HepG2 (cell line): ENCODE measurements around the gene CSNK1A1. TPM values are rescaled to one million over a fixed set of nuclear protein-coding genes. Genes with fewer than 3 reads are reported as not detected.

Source experiments
- ATAC-seq: fragments of 200-7000 bp; cut with Tn5 transposase; 3 replicates; pipeline ENCODE4 v1.9.1; 2020; ENCODE audit warnings: mild to moderate bottlenecking, moderate library complexity
- BruUV-seq: library from RNA; stranded (reverse); fragments of 400-500 nt; replicated peaks from 2 replicates; lab custom pipeline; 2021; lab: Mats Ljungman, UMichigan
- CTCF ChIA-PET: fragments of 300-600 bp; formaldehyde crosslinking; extraction: SDS; loops from one replicate; lab custom pipeline; 2021; ENCODE audit warnings: low total read pairs, inconsistent platforms, low intra/inter-chr PET ratio; lab: Yijun Ruan, JAX
- POLR2A ChIA-PET: fragments of 350-600 bp; sonication (Branson Sonifier 250); formaldehyde crosslinking; loops from one replicate; lab custom pipeline; 2020; ENCODE audit warnings: antibody characterized with exemption, inconsistent platforms; lab: Yijun Ruan, JAX
- DNase-seq: peaks from one replicate; pipeline ENCODE4 v3.0.0-alpha.2; 2015; ENCODE audit warnings: low spot score
- FAIRE-seq: peaks from 3 replicates; lab custom pipeline; 2011; peaks lifted over from hg19 to GRCh38; lab: Jason Lieb, UNC
- H2AFZ ChIP-seq: one replicate; pipeline ENCODE4 v1.6.1; 2011; ENCODE audit warnings: low read length, inconsistent platforms
- H3K27ac ChIP-seq: fragments of 300-600 bp; 3 replicates; pipeline ENCODE4 v1.8.0; 2011; ENCODE audit warnings: mixed run types, mild to moderate bottlenecking, mixed read lengths, low read length, inconsistent platforms; ENCODE audit not compliant: insufficient read depth; ENCODE audit errors: extremely low read length
- H3K27me3 ChIP-seq, 2 experiments: fragments of 200-600 bp in 1 of 2; 2 replicates in 1 of 2; 3 replicates in 1 of 2; pipeline versions ENCODE4 v1.6.0 to v1.8.0; 2011; ENCODE audit warnings: low read length in 2 of 2, mild to moderate bottlenecking in 2 of 2, moderate library complexity in 2 of 2, inconsistent platforms in 1 of 2; ENCODE audit not compliant: insufficient read depth in 2 of 2, control insufficient read depth in 1 of 2
- H3K36me3 ChIP-seq, 2 experiments: fragments of 200-600 bp in 1 of 2; replicated peaks in 1 of 2; 2 replicates in 1 of 2; 3 replicates in 1 of 2; pipeline versions ENCODE4 v1.5.1 to v1.8.0; 2011; ENCODE audit warnings: low read length in 2 of 2, inconsistent platforms in 1 of 2; ENCODE audit not compliant: insufficient read depth in 2 of 2, control insufficient read depth in 1 of 2
- H3K4me1 ChIP-seq: 2 replicates; pipeline ENCODE4 v1.5.1; 2012; ENCODE audit warnings: low read length, inconsistent platforms; ENCODE audit not compliant: insufficient read depth
- H3K4me2 ChIP-seq: 2 replicates; pipeline ENCODE4 v1.6.0; 2011; ENCODE audit warnings: low read depth, low read length, inconsistent platforms
- H3K4me3 ChIP-seq, 3 experiments: fragments of 200-600 bp in 1 of 3; sonication (generic), shearing (Covaris generic) in 1 of 3; replicated peaks in 1 of 3; 2 replicates each; pipeline ENCODE4 v1.5.1; 2011 to 2016; ENCODE audit warnings: low read length in 3 of 3, inconsistent platforms in 2 of 3, low read depth in 2 of 3, mild to moderate bottlenecking in 2 of 3, control low read depth in 1 of 3, mixed read lengths in 1 of 3; ENCODE audit not compliant: insufficient read depth in 1 of 3
- H3K79me2 ChIP-seq: one replicate; pipeline ENCODE4 v1.6.1; 2011; ENCODE audit warnings: low read length, inconsistent platforms; ENCODE audit not compliant: insufficient read depth
- H3K9ac ChIP-seq: 2 replicates; pipeline ENCODE4 v1.6.0; 2011; ENCODE audit warnings: mild to moderate bottlenecking, low read depth, low read length, inconsistent platforms; ENCODE audit not compliant: insufficient read depth
- H3K9me3 ChIP-seq: 2 replicates; pipeline ENCODE4 v1.5.1; 2012; ENCODE audit warnings: mild to moderate bottlenecking, low read length
- H4K20me1 ChIP-seq: 2 replicates; pipeline ENCODE4 v1.6.0; 2011; ENCODE audit warnings: inconsistent platforms, mild to moderate bottlenecking, low read length, moderate library complexity; ENCODE audit not compliant: insufficient read depth
- ATM ChIP-seq: fragments of 450-650 bp; IDR thresholded peaks from 2 replicates; pipeline ENCODE4 v1.7.1; 2017; ENCODE audit warnings: mild to moderate bottlenecking, borderline replicate concordance
- CCAR2 ChIP-seq: fragments of 200-400 bp; formaldehyde crosslinking; optimal IDR thresholded peaks from 2 replicates; pipeline ENCODE3; 2018; ENCODE audit warnings: low read depth, mild to moderate bottlenecking, low read length, moderate library complexity
- CERS6 ChIP-seq: sonication (generic); formaldehyde crosslinking; IDR thresholded peaks from 2 replicates; pipeline ENCODE4 v1.5.0; 2020; ENCODE audit warnings: missing genetic modification reagents
- FOSL2 ChIP-seq: sonication (generic); formaldehyde crosslinking; IDR thresholded peaks from 2 replicates; pipeline ENCODE4 v1.4.0; 2020; ENCODE audit warnings: missing genetic modification reagents
- HOXA7 ChIP-seq: sonication (generic); formaldehyde crosslinking; IDR thresholded peaks from 2 replicates; pipeline ENCODE4 v1.8.1; 2022; ENCODE audit warnings: mild to moderate bottlenecking, missing genetic modification reagents, moderate library complexity
- MXD1 ChIP-seq: sonication (generic); formaldehyde crosslinking; IDR thresholded peaks from 2 replicates; pipeline ENCODE4 v1.4.0; 2020; ENCODE audit warnings: mild to moderate bottlenecking, missing genetic modification reagents
- MYC ChIP-seq: sonication (generic); formaldehyde crosslinking; IDR thresholded peaks from 2 replicates; pipeline ENCODE4 v1.9.0; 2021; ENCODE audit warnings: missing genetic modification reagents, borderline replicate concordance
- NFYB ChIP-seq: sonication (generic); formaldehyde crosslinking; IDR thresholded peaks from 2 replicates; pipeline ENCODE4 v1.4.0; 2020; ENCODE audit warnings: missing genetic modification reagents
- RBAK ChIP-seq: sonication (generic); formaldehyde crosslinking; IDR thresholded peaks from 2 replicates; pipeline ENCODE4 v1.5.1; 2020; ENCODE audit warnings: mild to moderate bottlenecking, missing genetic modification reagents
- RORA ChIP-seq: sonication (generic); formaldehyde crosslinking; IDR thresholded peaks from 2 replicates; pipeline ENCODE4 v1.5.0; 2020; ENCODE audit warnings: mild to moderate bottlenecking, missing genetic modification reagents, moderate library complexity
- SOX5 ChIP-seq: IDR thresholded peaks from 2 replicates; pipeline ENCODE4 v1.6.1; 2016; ENCODE audit warnings: borderline replicate concordance
- ZNF343 ChIP-seq: sonication (generic); formaldehyde crosslinking; IDR thresholded peaks from 2 replicates; pipeline ENCODE4 v1.4.0; 2020; ENCODE audit warnings: mild to moderate bottlenecking, missing genetic modification reagents
- ZNF496 ChIP-seq: sonication (generic); formaldehyde crosslinking; IDR thresholded peaks from 2 replicates; pipeline ENCODE4 v1.8.1; 2023; ENCODE audit warnings: mild to moderate bottlenecking, moderate library complexity, missing genetic modification reagents; ENCODE audit not compliant: insufficient replicate concordance
- ZZZ3 ChIP-seq: sonication (generic); formaldehyde crosslinking; IDR thresholded peaks from 2 replicates; pipeline ENCODE4 v1.4.0; 2020; ENCODE audit warnings: missing genetic modification reagents, mild to moderate bottlenecking, borderline replicate concordance
- WGBS: methylation state at CpG from one replicate; pipeline ENCODE4 v1.1.6; 2017; ENCODE audit warnings: low lambda C conversion rate; 5-methylcytosine and 5-hydroxymethylcytosine counted together
- in situ Hi-C: cut with HindIII; loops from 2 replicates; pipeline ENCODE4 v1.10.0; 2017; ENCODE audit warnings: low pct_unique_long_range_greater_than_20kb; ENCODE audit not compliant: extremely low pct_ligation_motif_present
- intact Hi-C: fragments of 100-400 bp; cut with micrococcal nuclease; formaldehyde crosslinking; loops from one replicate; pipeline ENCODE4 v1.10.0; 2022; ENCODE audit not compliant: unreplicated experiment
- polyA plus RNA-seq, 8 experiments: library from polyadenylated mRNA; depleted of rRNA in 3 of 8; stranded (reverse) in 7 of 8; unstranded in 1 of 8; fragments of >200 nt; fragmentation: Illumina TruSeq in 4 of 8; extraction: Trizol in 4 of 8; gene quantifications; 2 replicates each; pipeline versions ENCODE4 v1.2.1 to v1.2.3, GENCODE V29; 2011 to 2016; ENCODE audit warnings: low read depth in 4 of 8, missing spikeins in 1 of 8, mixed read lengths in 1 of 8; ENCODE audit not compliant: insufficient read depth in 1 of 8
- total RNA-seq, 5 experiments: library from RNA; depleted of rRNA; stranded (reverse); fragments of >200 nt; fragmentation: Illumina TruSeq; extraction: Trizol; gene quantifications; 2 replicates each; pipeline ENCODE4 v1.2.3, GENCODE V29; 2016; ENCODE audit warnings: low read depth in 1 of 5

The CSNK1A1 gene
- total and polyA plus RNA-seq, 2 of the 13 experiments (the other 11 are each of a cell fraction or from before 2014, with no cell fraction given) = 89.0 to 149 TPM

DNA sequence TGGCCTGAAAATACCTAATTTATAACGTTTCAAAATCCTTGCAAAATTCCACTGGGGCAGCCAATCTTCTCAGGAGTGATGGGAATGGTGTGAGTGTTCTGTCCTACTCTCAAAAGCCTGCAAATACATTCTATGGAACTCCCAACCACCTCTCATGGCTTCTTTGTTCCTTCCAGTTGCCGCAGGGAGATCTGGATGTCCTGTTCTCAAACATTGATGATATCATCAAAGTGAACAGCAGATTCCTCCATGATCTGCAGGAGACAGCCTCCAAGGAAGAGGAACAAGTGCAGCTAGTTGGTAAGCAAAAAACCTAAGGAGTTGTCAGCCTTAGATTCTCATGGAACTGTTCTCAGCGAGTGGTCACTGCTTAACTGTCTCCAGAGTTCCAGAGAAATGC is 49.7 kb upstream of the CSNK1A1 start:
- CTCF ChIA-PET = no interaction called here
- intact Hi-C loops (no loop called here), in situ Hi-C loops (no loop called here)
- ATAC-seq = no peak
- FAIRE-seq = no peak
- Histone ChIP-seq H4K20me1 (no peaks in the 10 kb centered on the region), H3K9ac (no peak overlapping the region), H3K27ac (no peak overlapping the region), H3K27me3 (peaks cover 0 to 5% of the 10 kb centered on the region in 2 experiments; a peak in 1 of 5 replicates), H2AFZ (no peak overlapping the region), H3K4me1 (peaks cover 17% of the 10 kb centered on the region), H3K36me3 (no peaks in the 10 kb centered on the region), H3K9me3 (no peaks in the 10 kb centered on the region), H3K4me2 (no peak overlapping the region), H3K4me3 (no peak overlapping the region), H3K79me2 (no peaks in the 10 kb centered on the region)
- 40% methylated on average over 3 of the region's 3 CpGs for WGBS
- POLR2A ChIA-PET = no interaction called here
- BruUV-seq = no TSS peak
- DNase-seq = no peak
- no peak for TF ChIP-seq ZNF496
- no peak for TF ChIP-seq MXD1
- no peak for TF ChIP-seq HOXA7 (CRISPR knock-in tag)
- no peak for TF ChIP-seq FOSL2
- no peak for TF ChIP-seq CCAR2
- TF ChIP-seq RBAK (CRISPR knock-in tag) = no peak
- no peak for TF ChIP-seq MYC
- TF ChIP-seq ZNF343 = no peak
- TF ChIP-seq ATM = no peak
- no peak for TF ChIP-seq NFYB (CRISPR knock-in tag)
- TF ChIP-seq SOX5 (CRISPR knock-in tag) = no peak

DNA sequence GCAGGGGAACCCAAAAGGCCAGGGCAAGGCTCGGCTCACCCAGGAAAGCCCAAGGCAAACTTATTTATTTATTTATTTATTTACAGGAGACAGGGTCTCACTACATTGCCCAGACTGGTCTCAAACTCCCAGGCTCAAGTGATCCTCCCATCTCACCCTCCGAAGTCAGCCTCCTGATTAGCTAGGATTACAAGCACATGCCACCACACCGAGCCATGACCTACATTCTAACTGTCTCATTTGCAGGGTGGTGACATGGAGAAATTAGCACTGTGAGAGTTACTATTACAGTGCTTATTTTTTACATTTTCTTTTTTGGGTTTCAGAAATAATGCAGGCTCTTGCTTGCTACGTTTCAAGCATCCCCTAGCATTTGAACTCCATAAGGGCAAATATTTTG is 48.1 kb upstream of the CSNK1A1 start:
- FAIRE-seq (no peak), DNase-seq (no peak), ATAC-seq (no peak)
- no peak overlapping the region for H3K4me2 ChIP-seq
- no peaks in the 10 kb centered on the region for H3K9me3 ChIP-seq
- no peak overlapping the region for H2AFZ ChIP-seq
- WGBS = 63% methylated on average over 4 of the region's 4 CpGs
- in situ Hi-C loops = no loop called here
- H3K27me3 ChIP-seq = peaks cover 0 to 8% of the 10 kb centered on the region in 2 experiments; a peak in 1 of 5 replicates
- H3K4me3 ChIP-seq = no peak overlapping the region
- H4K20me1 ChIP-seq = no peaks in the 10 kb centered on the region
- H3K9ac ChIP-seq = no peak overlapping the region
- POLR2A ChIA-PET = no interaction called here
- BruUV-seq = no TSS peak
- no peaks in the 10 kb centered on the region for H3K79me2 ChIP-seq
- peaks cover 13% of the 10 kb centered on the region for H3K4me1 ChIP-seq
- no peak overlapping the region for H3K27ac ChIP-seq
- no peak for TF ChIP-seq CERS6 (CRISPR knock-in tag)
- no peak for TF ChIP-seq ZZZ3 (CRISPR knock-in tag)
- no peak for TF ChIP-seq RORA (CRISPR knock-in tag)
- TF ChIP-seq, all 625 proteins: peak for 0
- H3K36me3 ChIP-seq = no peaks in the 10 kb centered on the region
- CTCF ChIA-PET = no interaction called here
- intact Hi-C loops = no loop called here
